Skin epidermis (tissue), 12 donors: ENCODE measurements around the gene SFRP4.
"Not testable (repeated sequence)": the region's sequence is repeated elsewhere in the genome, so short reads cannot be mapped to it uniquely, and the experiment has no call there.

ENCODE experiments used
- H3K27ac ChIP-seq, 21 experiments: fragments of 200-600 bp; sonication (generic) in 11 of 21; one replicate each; pipeline ENCODE4 v1.5.0; 2020; ENCODE audit warnings: mild to moderate bottlenecking in 3 of 21, inconsistent platforms in 2 of 21, moderate library complexity in 2 of 21
- H3K4me3 ChIP-seq, 7 experiments: fragments of 200-600 bp; sonication (generic) in 2 of 7; one replicate each; pipeline ENCODE4 v1.5.0; 2020; ENCODE audit warnings: inconsistent platforms in 2 of 7, mild to moderate bottlenecking in 2 of 7, moderate library complexity in 1 of 7

Gene SFRP4

GRCh38 chr7:37916673-37917660 is at the start of gene SFRP4:
SFRP4 (minus strand) TSS chr7:37916817; CDS start chr7:37916537, 280 bp downstream.
- Histone ChIP-seq H3K4me3 (peak within 1 kb of the TSS; percentile 12 to 31 (median 20)), H3K27ac (no peak within 1 kb of the TSS)

GRCh38 chr7:37964196-37964595 is 47.6 kb upstream of the SFRP4 start:
- H3K27ac ChIP-seq = no peak overlapping the region
- H3K4me3 ChIP-seq = no peak overlapping the region

GRCh38 chr7:37961251-37961650 is 44.6 kb upstream of the SFRP4 start:
- Histone ChIP-seq H3K27ac (no peak overlapping the region), H3K4me3 (no peak overlapping the region)

- Histone ChIP-seq H3K4me3 (no peak overlapping the region), H3K27ac (no peak overlapping the region)
Observed at GRCh38 chr7:37960483-37960882, 43.9 kb upstream of the SFRP4 start.

GRCh38 chr7:37957221-37957970 is 40.8 kb upstream of the SFRP4 start:
- Histone ChIP-seq H3K4me3 (no peak overlapping the region), H3K27ac (no peak overlapping the region)

- Histone ChIP-seq H3K4me3 (no peak overlapping the region), H3K27ac (no peak overlapping the region)
Observed at GRCh38 chr7:37956791-37957190, 40.2 kb upstream of the SFRP4 start.

GRCh38 chr7:37954217-37954616 is 37.6 kb upstream of the SFRP4 start:
- H3K4me3 ChIP-seq, H3K27ac ChIP-seq: not testable (repeated sequence)

GRCh38 chr7:37952240-37952639 is 35.6 kb upstream of the SFRP4 start:
- H3K4me3 ChIP-seq = no peak overlapping the region
- H3K27ac ChIP-seq = no peak overlapping the region

- H3K4me3 ChIP-seq = no peak overlapping the region
- H3K27ac ChIP-seq = no peak overlapping the region
Observed at GRCh38 chr7:37947941-37948210, 31.3 kb upstream of the SFRP4 start.

- no peak overlapping the region for H3K27ac ChIP-seq
- H3K4me3 ChIP-seq = no peak overlapping the region
Observed at GRCh38 chr7:37947138-37947940, 30.7 kb upstream of the SFRP4 start.

GRCh38 chr7:37945336-37945735 is 28.7 kb upstream of the SFRP4 start:
- Histone ChIP-seq H3K4me3 (no peak overlapping the region), H3K27ac (no peak overlapping the region)

GRCh38 chr7:37944737-37945054 is 28.1 kb upstream of the SFRP4 start:
- H3K27ac ChIP-seq = no peak overlapping the region
- H3K4me3 ChIP-seq = no peak overlapping the region

GRCh38 chr7:37943905-37944736 is 27.5 kb upstream of the SFRP4 start:
- peak overlapping the region in 1 of 21 experiments; percentile 21 for H3K27ac ChIP-seq

GRCh38 chr7:37942934-37943610 is 26.5 kb upstream of the SFRP4 start:
- Histone ChIP-seq H3K4me3 (no peak overlapping the region), H3K27ac (no peak overlapping the region)

More at GRCh38 chr7:37943905-37944736, 27.5 kb upstream of the SFRP4 start:
- H3K4me3 ChIP-seq = no peak overlapping the region

- H3K27ac ChIP-seq = no peak overlapping the region
- no peak overlapping the region for H3K4me3 ChIP-seq
Observed at GRCh38 chr7:37933018-37933566, 16.5 kb upstream of the SFRP4 start.

- Histone ChIP-seq H3K27ac (no peak overlapping the region), H3K4me3 (no peak overlapping the region)
Observed at GRCh38 chr7:37932543-37932942, 15.9 kb upstream of the SFRP4 start.

- Histone ChIP-seq H3K27ac (no peak overlapping the region), H3K4me3 (no peak overlapping the region)
Observed at GRCh38 chr7:37930226-37930948, 13.8 kb upstream of the SFRP4 start.

- Histone ChIP-seq H3K4me3 (no peak overlapping the region), H3K27ac (no peak overlapping the region)
Observed at GRCh38 chr7:37928878-37929277, 12.3 kb upstream of the SFRP4 start.
